Measurements from ENCODE around the gene SMARCA5.

The SMARCA5 gene

GRCh38 chr4:143585548-143585947 is 72.0 kb downstream of the SMARCA5 start:
- H3K4me3 ChIP-seq (replicated peaks; ENCODE audit: low read depth, low read length) = no peak overlapping the region
- no peak for DNase-seq (ENCODE audit: low read depth)
- no peak for TF ChIP-seq CTCF (IDR thresholded peaks at IDR 0.05; ENCODE audit: low read length, missing control alignments)

GRCh38 chr4:143586080-143586479 is 72.6 kb downstream of the SMARCA5 start:
- peak; percentile 88 for DNase-seq (ENCODE audit: low read depth)
- TF ChIP-seq CTCF (IDR thresholded peaks at IDR 0.05; ENCODE audit: low read length, missing control alignments) = no peak
- H3K4me3 ChIP-seq (replicated peaks; ENCODE audit: low read depth, low read length) = no peak overlapping the region

- H3K4me3 ChIP-seq (replicated peaks; ENCODE audit: low read depth, low read length) = no peak overlapping the region
- no peak for TF ChIP-seq CTCF (IDR thresholded peaks at IDR 0.05; ENCODE audit: low read length, missing control alignments)
- DNase-seq (ENCODE audit: low read depth) = peak; percentile 42
These were observed 74.2 kb downstream of the SMARCA5 start for GRCh38 chr4:143587703-143588102.

GRCh38 chr4:143597276-143597675 is 83.8 kb downstream of the SMARCA5 start:
- no peak for DNase-seq (ENCODE audit: low read depth)
- H3K4me3 ChIP-seq (replicated peaks; ENCODE audit: low read depth, low read length) = no peak overlapping the region
- TF ChIP-seq CTCF (IDR thresholded peaks at IDR 0.05; ENCODE audit: low read length, missing control alignments) = no peak

GRCh38 chr4:143598816-143599215 is 85.3 kb downstream of the SMARCA5 start:
- TF ChIP-seq CTCF (IDR thresholded peaks at IDR 0.05; ENCODE audit: low read length, missing control alignments) = no peak
- H3K4me3 ChIP-seq (replicated peaks; ENCODE audit: low read depth, low read length) = no peak overlapping the region
- no peak for DNase-seq (ENCODE audit: low read depth)

GRCh38 chr4:143599827-143600226 is 86.3 kb downstream of the SMARCA5 start:
- no peak for TF ChIP-seq CTCF (IDR thresholded peaks at IDR 0.05; ENCODE audit: low read length, missing control alignments)
- no peak overlapping the region for H3K4me3 ChIP-seq (replicated peaks; ENCODE audit: low read depth, low read length)

GRCh38 chr4:143606480-143606879 is 93.0 kb downstream of the SMARCA5 start:
- no peak for TF ChIP-seq CTCF (IDR thresholded peaks at IDR 0.05; ENCODE audit: low read length, missing control alignments)
- H3K4me3 ChIP-seq (replicated peaks; ENCODE audit: low read depth, low read length) = no peak overlapping the region

More at GRCh38 chr4:143599827-143600226, 86.3 kb downstream of the SMARCA5 start:
- DNase-seq (ENCODE audit: low read depth) = no peak

More at GRCh38 chr4:143606480-143606879, 93.0 kb downstream of the SMARCA5 start:
- DNase-seq (ENCODE audit: low read depth) = no peak

All from fibroblast of pulmonary artery (primary cell).